Stimulated activated naive CD8-positive, alpha-beta T cell treated with anti-CD3 and anti-CD28 coated beads, Interleukin-15, amount 100 ng/mL, for 72 hours (primary cell): ENCODE data around the gene ALKAL2.

Experiments used
- ATAC-seq: fragments of 150-1000 bp; cut with Tn5 transposase; 2 replicates; pipeline ENCODE4 v1.10.0; 2021; ENCODE audit warnings: mild to moderate bottlenecking, moderate library complexity
- DNase-seq, 2 donors: peaks; one replicate each; pipeline ENCODE4 v3.0.0; 2021 to 2022
- H3K27ac Mint-ChIP-seq, 2 donors: one replicate each; pipeline ENCODE4 v1.8.0; 2022; ENCODE audit warnings: mild to moderate bottlenecking in 2 of 2, mixed read lengths in 2 of 2, moderate library complexity in 2 of 2
- H3K27me3 Mint-ChIP-seq: one replicate; pipeline ENCODE4 v1.8.0; 2022; ENCODE audit warnings: mixed read lengths
- H3K4me1 Mint-ChIP-seq: one replicate; pipeline ENCODE4 v1.8.0; 2022; ENCODE audit warnings: mild to moderate bottlenecking, mixed read lengths
- H3K4me3 Mint-ChIP-seq, 2 donors: one replicate each; pipeline ENCODE4 v1.8.0; 2022; ENCODE audit warnings: mild to moderate bottlenecking in 2 of 2, mixed read lengths in 2 of 2, moderate library complexity in 1 of 2
- H3K9me3 Mint-ChIP-seq, 2 donors: one replicate each; pipeline ENCODE4 v1.8.0; 2022; ENCODE audit warnings: mixed read lengths in 2 of 2

The ALKAL2 gene

GRCh38 chr2:310994-311393 is 23.1 kb upstream of the ALKAL2 start:
- H3K27me3 Mint-ChIP-seq: peaks cover 10% of the 10 kb centered on the region
- H3K27ac Mint-ChIP-seq: no peak overlapping the region
- H3K4me3 Mint-ChIP-seq: no peak overlapping the region
- no peaks in the 10 kb centered on the region for H3K9me3 Mint-ChIP-seq
- ATAC-seq: no peak
- no peak for DNase-seq
- no peaks in the 10 kb centered on the region for H3K4me1 Mint-ChIP-seq

DNA sequence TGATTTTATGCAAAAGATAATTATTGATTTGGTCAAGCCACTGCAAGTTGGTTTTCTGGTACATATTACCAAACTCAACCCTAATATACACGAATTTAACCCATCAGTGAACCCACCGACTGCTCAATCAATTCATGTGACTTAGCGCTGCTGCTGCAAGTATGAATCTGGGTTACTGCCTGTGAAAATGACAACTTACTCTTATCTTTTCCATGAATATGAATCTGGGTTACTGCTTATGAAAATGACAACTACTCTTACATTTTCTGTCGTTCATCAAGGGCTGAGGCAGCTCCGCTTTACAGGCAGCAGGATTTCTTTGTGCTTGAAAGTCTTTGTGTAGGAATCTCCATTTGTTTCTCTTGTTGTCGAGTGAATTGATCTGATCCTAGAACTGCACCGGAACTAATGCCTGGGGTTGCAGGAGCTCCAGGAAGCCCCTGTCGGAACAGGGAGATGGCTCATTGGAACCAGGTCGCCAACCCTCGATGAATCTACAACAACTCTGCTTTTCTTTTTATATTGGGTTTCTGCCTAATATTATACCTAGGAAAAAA is 22.1 kb upstream of the ALKAL2 start:
- H3K27me3 Mint-ChIP-seq: peaks cover under 1% of the 10 kb centered on the region
- no peaks in the 10 kb centered on the region for H3K9me3 Mint-ChIP-seq
- H3K4me3 Mint-ChIP-seq: no peak overlapping the region
- DNase-seq: no peak
- no peak overlapping the region for H3K27ac Mint-ChIP-seq
- H3K4me1 Mint-ChIP-seq: no peaks in the 10 kb centered on the region
- ATAC-seq: no peak

DNA sequence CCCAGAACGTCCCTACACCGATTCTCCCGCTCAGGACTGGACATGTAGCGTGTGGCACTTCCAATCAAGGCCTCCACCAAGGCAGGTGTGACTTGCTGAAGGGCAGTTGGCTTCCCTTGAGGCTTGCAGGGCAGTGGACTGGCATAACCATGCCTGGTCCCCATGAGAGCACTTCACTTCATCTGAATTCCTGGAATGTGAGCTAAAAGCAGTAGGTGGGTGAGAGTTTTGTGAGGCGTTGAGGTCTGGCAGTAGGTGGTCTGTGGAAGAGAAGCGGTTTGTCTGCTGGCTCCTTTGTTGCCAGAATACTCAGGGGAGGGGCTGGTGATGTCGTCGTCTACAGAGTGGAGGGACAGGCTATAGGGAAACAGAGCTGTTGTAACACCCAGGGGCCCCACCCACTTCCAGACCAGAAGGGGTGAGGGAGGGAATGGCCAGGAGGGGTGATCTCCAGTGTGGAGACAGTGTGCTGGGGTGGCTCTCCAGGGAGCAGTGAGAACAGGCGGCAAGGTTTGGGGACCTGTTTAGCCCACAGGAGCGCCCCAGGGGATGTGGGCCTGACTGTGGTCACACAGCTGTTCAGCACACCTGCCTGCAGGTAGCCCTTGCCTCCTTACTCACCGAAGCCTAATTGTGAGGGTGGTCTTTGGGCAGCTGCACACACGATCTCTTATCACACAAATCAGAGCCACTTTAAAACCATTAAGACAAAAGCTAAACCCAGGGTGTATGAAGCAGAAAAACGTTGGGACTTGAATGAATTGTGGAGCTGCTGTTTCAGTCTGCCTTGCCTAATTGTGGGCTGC is 21.5 kb upstream of the ALKAL2 start:
- Mint-ChIP-seq H3K4me1 (no peaks in the 10 kb centered on the region), H3K9me3 (no peaks in the 10 kb centered on the region), H3K27me3 (no peaks in the 10 kb centered on the region), H3K4me3 (no peak overlapping the region), H3K27ac (peak overlapping the region in 1 of 2 donors; percentile 28)
- ATAC-seq (peak; percentile 45), DNase-seq (no peak)

GRCh38 chr2:305366-305765 is 17.5 kb upstream of the ALKAL2 start:
- Mint-ChIP-seq H3K27ac (no peak overlapping the region), H3K4me3 (no peak overlapping the region), H3K9me3 (peaks cover 9 to 11% of the 10 kb centered on the region in 2 donors), H3K27me3 (no peaks in the 10 kb centered on the region), H3K4me1 (no peaks in the 10 kb centered on the region)
- DNase-seq (no peak), ATAC-seq (no peak)

DNA sequence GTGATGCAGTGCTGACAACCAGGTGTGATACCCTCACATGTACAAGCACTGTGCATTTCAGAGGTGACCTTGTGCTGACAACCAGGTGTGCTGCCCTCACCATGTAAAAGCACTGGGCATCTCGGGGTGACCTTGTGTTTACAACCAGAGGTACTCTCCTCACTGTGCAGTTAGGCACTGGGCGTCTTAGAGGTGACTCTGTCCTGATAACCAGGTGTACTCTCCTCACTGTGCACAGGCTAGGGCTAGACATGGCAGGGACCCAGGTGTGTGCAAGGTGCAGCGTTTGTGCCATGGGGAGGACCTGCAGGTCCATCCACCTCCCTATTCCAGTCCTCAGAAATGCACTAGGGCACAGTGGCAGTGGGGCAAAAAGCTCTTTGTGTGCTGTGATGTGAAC is 8.5 kb upstream of the ALKAL2 start:
- no peak overlapping the region for H3K27ac Mint-ChIP-seq
- peaks cover 0 to 6% of the 10 kb centered on the region in 2 donors for H3K9me3 Mint-ChIP-seq
- DNase-seq: no peak
- no peaks in the 10 kb centered on the region for H3K4me1 Mint-ChIP-seq
- peaks cover 23% of the 10 kb centered on the region for H3K27me3 Mint-ChIP-seq
- no peak for ATAC-seq
- no peak overlapping the region for H3K4me3 Mint-ChIP-seq

DNA sequence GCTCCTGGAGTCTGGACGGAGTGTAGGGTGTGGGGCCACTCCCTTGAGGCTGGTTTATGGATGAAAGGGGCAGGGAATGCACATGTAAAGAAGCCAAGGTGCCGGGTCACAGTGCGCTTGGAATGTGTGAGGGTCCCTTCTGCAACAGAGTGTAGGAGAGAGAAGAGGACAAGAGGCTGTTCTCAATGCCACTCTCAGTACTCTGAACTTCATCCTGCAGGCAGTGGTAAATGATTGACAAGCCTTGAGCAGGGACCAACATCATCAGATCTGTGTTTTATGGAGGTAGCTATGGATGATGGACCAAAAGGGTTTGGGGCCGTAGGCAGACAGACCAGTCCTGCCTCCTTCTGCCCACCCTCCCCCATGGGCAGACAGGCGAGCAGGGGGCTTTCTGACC is 7.2 kb upstream of the ALKAL2 start:
- Mint-ChIP-seq H3K4me3 (no peak overlapping the region), H3K9me3 (no peaks in the 10 kb centered on the region), H3K4me1 (peaks cover under 1% of the 10 kb centered on the region), H3K27ac (no peak overlapping the region), H3K27me3 (peaks cover 33% of the 10 kb centered on the region)
- ATAC-seq (no peak), DNase-seq (no peak)

- peak; percentile 22 to 39 for DNase-seq
- peaks cover 9% of the 10 kb centered on the region for H3K4me1 Mint-ChIP-seq
- no peak overlapping the region for H3K27ac Mint-ChIP-seq
- peak overlapping the region; percentile 69 for H3K4me3 Mint-ChIP-seq
- peaks cover 46% of the 10 kb centered on the region for H3K27me3 Mint-ChIP-seq
- no peak for ATAC-seq
- H3K9me3 Mint-ChIP-seq: no peaks in the 10 kb centered on the region
These were observed 2.3 kb upstream of the ALKAL2 start for GRCh38 chr2:290090-290722.

DNA sequence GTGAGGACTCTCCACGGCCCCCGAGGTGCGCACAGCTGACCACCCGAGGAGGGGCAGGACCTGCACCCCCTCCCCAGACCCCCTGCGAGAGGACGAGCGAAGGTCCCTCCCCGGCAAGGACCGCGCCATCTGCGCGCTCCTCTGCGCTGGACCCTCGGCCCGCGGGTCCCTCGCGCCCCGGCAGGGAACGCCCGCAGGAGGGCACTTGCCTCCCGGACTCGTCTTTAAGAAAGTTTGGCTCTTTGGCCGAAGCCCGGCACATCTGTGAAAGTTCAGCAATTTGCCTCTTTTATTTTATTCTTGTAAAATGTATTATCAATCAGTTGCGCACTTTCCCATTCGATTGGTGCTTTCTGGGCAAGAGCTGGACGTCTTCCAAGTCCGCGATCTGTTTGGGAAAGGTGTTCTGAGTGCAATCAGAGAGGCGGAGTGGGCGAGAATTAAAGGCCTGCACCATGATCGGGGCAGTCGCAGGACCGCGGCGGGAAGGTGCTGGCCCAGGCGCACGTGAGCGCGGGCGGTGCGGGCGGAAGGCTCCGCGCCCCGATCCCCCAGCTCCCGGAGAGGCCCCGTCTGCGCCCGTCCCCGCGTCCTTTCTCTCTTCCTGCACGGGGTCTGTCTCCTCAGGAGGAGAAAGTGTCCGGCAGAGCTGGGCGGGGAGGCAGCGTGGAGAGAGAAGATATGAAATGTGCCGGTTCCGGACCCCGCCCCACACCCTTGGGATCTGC is 1.6 kb upstream of the ALKAL2 start:
- Mint-ChIP-seq H3K27ac (no peak overlapping the region), H3K9me3 (no peaks in the 10 kb centered on the region), H3K4me3 (peak overlapping the region; percentile 69), H3K4me1 (peaks cover 9% of the 10 kb centered on the region), H3K27me3 (peaks cover 40% of the 10 kb centered on the region)
- DNase-seq (peak in 1 of 2 donors; percentile 7), ATAC-seq (peak; percentile 19)

DNA sequence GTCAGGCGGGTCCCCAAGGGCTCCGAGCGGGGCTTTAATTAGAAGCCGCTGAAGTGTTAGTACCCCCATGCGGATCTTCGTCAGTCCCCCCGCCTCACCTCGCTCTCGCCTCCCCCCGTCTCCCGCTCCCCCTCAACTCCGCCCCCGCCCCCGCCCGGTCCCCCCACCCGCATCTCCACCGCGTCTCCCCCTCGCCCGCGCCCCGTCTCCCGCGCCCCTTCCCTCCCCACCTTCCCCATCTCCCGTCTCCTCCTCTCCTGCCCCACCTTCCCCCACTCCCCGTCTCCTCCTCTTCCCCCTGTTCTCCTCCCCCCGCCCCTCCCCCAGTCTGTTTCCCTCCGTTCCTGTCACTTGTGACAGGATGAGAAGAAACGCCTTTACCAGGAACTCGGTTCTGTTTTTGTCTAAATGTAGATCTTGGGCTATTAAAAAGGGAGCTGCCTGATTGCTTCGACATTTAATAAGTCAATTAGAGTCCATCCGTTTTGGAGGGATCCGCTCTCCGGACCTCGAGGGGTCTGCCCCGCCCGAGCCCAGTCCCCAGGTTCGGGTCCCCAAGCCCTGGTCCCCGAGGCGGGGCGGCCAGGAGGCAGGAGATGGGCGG is 969 bp upstream of the ALKAL2 start:
- H3K4me3 Mint-ChIP-seq: peak overlapping the region; percentile 41 to 47
- H3K27ac Mint-ChIP-seq: no peak overlapping the region
- H3K27me3 Mint-ChIP-seq: peaks cover 40% of the 10 kb centered on the region
- ATAC-seq: peak; percentile 26
- H3K4me1 Mint-ChIP-seq: peaks cover 9% of the 10 kb centered on the region
- no peaks in the 10 kb centered on the region for H3K9me3 Mint-ChIP-seq
- DNase-seq: no peak

- peaks cover 9% of the 10 kb centered on the region for H3K4me1 Mint-ChIP-seq
- no peaks in the 10 kb centered on the region for H3K9me3 Mint-ChIP-seq
- ATAC-seq (peak; percentile 66), DNase-seq (peak; percentile 15 to 16)
- peaks cover 40% of the 10 kb centered on the region for H3K27me3 Mint-ChIP-seq
- peak overlapping the region in 1 of 2 donors; percentile 46 for H3K4me3 Mint-ChIP-seq
- H3K27ac Mint-ChIP-seq: no peak overlapping the region
These were observed 413 bp downstream of the ALKAL2 start for GRCh38 chr2:287471-287885.

- Mint-ChIP-seq H3K9me3 (no peaks in the 10 kb centered on the region), H3K27ac (no peak overlapping the region), H3K4me3 (peak overlapping the region in 1 of 2 donors; percentile 41), H3K4me1 (peaks cover 9% of the 10 kb centered on the region), H3K27me3 (peaks cover 40% of the 10 kb centered on the region)
- ATAC-seq: no peak
- DNase-seq: no peak
These were observed 1.0 kb downstream of the ALKAL2 start for GRCh38 chr2:286774-287392.

DNA sequence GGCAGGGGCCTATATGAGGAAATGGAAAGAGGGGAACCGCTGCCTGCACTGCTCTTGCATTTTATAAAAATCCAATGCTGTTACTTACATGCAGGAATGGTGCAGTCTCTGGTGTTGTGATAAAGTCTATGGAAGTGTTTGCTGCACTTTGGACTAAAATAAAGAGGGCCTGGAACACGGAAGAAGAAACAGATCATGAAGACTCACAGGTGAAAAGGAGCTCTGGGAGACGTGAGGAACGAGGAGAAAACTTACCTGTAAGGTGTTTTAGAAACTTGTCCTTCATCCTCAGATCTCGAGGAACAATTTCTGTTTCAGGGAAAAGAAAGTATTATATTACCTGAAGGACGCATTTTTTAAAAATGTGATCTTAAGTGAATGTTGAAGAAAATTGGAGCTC is 1.9 kb downstream of the ALKAL2 start:
- DNase-seq (no peak), ATAC-seq (no peak)
- peaks cover 40% of the 10 kb centered on the region for H3K27me3 Mint-ChIP-seq
- H3K4me3 Mint-ChIP-seq: no peak overlapping the region
- H3K27ac Mint-ChIP-seq: no peak overlapping the region
- no peaks in the 10 kb centered on the region for H3K9me3 Mint-ChIP-seq
- peaks cover 9% of the 10 kb centered on the region for H3K4me1 Mint-ChIP-seq

GRCh38 chr2:285531-285930 is 2.4 kb downstream of the ALKAL2 start:
- Mint-ChIP-seq H3K4me3 (no peak overlapping the region), H3K4me1 (peaks cover 9% of the 10 kb centered on the region), H3K27ac (no peak overlapping the region), H3K27me3 (peaks cover 35% of the 10 kb centered on the region), H3K9me3 (no peaks in the 10 kb centered on the region)
- DNase-seq: no peak
- ATAC-seq: no peak

GRCh38 chr2:284896-285492 is 2.9 kb downstream of the ALKAL2 start:
- no peak for DNase-seq
- H3K4me1 Mint-ChIP-seq: peaks cover 8% of the 10 kb centered on the region
- H3K27ac Mint-ChIP-seq: peak overlapping the region in 1 of 2 donors; percentile 59
- peaks cover 29% of the 10 kb centered on the region for H3K27me3 Mint-ChIP-seq
- no peak overlapping the region for H3K4me3 Mint-ChIP-seq
- no peaks in the 10 kb centered on the region for H3K9me3 Mint-ChIP-seq
- no peak for ATAC-seq
